Measurements from ENCODE around the gene POLR2H. TPM values are rescaled to one million over a fixed set of nuclear protein-coding genes. Genes with fewer than 3 reads are reported as not detected.
A peak's percentile ranks its signal among the peaks of the same experiment; 100 is the strongest.

The POLR2H gene
- total RNA-seq, 4 donors from 2014 or later, result 74.4 to 206 (median 146) TPM

DNA sequence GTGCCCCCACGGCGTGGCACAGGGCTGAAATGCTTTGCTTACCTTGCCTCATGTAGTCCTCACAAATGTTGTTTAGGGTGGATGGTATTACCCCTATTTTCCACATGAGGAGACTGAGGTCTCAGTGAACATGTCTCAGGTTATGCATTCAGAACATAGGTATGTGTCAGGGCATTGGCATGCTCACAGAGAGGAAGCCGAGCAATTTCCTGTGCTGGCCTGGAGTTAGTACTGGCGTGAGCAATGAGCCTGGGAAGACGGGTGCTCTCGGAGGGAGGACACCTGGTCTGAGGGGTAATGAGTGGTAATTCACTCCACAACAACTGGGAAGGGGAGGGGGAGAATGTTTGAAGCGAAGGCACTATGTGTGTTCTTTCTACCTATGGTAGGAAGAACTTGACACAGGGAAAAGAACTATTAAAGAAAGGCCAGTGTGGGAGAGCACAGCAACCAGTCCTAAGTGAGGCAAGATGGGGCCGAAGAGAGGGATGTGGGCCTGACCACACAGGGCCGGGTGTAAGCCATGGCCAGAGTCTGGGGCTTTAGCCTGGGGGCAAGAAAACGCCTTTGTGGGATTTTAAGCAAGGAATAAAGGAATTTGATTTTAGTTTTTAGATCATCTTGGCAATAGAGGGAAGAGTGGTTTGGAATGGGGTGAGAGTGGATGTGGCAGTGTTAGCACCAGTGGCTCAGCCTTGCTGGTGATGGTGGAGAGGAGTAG is 29.0 kb upstream of the POLR2H start:
- TF ChIP-seq POLR2AphosphoS5 (IDR thresholded peaks at IDR 0.05) (peak in 1 of 3 donors; percentile 16), POLR2A (IDR thresholded peaks at IDR 0.05) (no peak), EP300 (IDR thresholded peaks at IDR 0.05; ENCODE audit: low read depth) (no peak)
- TF ChIP-seq, protein P1, sequence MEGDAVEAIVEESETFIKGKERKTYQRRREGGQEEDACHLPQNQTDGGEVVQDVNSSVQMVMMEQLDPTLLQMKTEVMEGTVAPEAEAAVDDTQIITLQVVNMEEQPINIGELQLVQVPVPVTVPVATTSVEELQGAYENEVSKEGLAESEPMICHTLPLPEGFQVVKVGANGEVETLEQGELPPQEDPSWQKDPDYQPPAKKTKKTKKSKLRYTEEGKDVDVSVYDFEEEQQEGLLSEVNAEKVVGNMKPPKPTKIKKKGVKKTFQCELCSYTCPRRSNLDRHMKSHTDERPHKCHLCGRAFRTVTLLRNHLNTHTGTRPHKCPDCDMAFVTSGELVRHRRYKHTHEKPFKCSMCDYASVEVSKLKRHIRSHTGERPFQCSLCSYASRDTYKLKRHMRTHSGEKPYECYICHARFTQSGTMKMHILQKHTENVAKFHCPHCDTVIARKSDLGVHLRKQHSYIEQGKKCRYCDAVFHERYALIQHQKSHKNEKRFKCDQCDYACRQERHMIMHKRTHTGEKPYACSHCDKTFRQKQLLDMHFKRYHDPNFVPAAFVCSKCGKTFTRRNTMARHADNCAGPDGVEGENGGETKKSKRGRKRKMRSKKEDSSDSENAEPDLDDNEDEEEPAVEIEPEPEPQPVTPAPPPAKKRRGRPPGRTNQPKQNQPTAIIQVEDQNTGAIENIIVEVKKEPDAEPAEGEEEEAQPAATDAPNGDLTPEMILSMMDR (IDR thresholded peaks at IDR 0.05), result no peak
- Histone ChIP-seq H3K4me1 (peaks cover 8 to 13% (median 10%) of the 10 kb centered on the region in 4 donors), H3K27ac (peak overlapping the region in 1 of 4 donors; percentile 13), H3K9me3 (no peaks in the 10 kb centered on the region), H3K27me3 (no peaks in the 10 kb centered on the region), H3K36me3 (peaks cover 0 to 62% (median 26%) of the 10 kb centered on the region in 4 donors), H3K4me3 (no peak overlapping the region)
- 80 to 89% methylated on average over 9 to 10 of the region's 10 CpGs for WGBS, 2 donors (ENCODE audit: low coverage in 1 of 2)
- in situ Hi-C loops (cut with MboI; ENCODE audit: low pct_ligation_motif_present in 1 of 4, low pct_unique_long_range_greater_than_20kb in 1 of 4, low sequenced_read_pairs in 3 of 4), result no loop called here
- intact Hi-C loops (cut with DNase I; ENCODE audit: low total_unique reads), result no loop called here
- DNase-seq, result no peak

DNA sequence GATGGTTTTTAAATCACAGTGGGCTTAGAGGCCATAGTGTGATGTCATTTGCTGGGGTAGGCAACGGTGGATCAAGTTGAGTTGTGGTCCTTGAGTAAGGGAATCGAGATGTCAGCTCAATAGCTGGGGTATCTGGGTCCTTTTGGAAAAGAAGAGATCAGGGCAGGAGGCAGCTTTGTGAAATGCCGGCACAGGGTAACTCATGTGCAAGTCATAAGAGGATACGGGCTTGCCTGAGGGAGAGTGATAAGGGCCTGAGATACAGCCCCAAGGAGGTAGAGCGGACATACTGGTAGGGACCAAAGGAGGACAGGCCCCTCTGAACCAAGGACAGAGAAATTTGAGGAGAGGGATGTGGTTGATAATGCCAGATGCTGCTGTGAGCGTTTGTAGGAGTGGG is 28.3 kb upstream of the POLR2H start:
- 88 to 90% methylated on average over 6 of the region's 6 CpGs for WGBS, 2 donors (ENCODE audit: low coverage in 1 of 2)
- H3K36me3 ChIP-seq, result peaks cover 0 to 55% (median 23%) of the 10 kb centered on the region in 4 donors
- no peaks in the 10 kb centered on the region for H3K27me3 ChIP-seq
- intact Hi-C loops (cut with DNase I; ENCODE audit: low total_unique reads), result no loop called here
- no peak for DNase-seq
- H3K9me3 ChIP-seq, result no peaks in the 10 kb centered on the region
- TF ChIP-seq EP300 (IDR thresholded peaks at IDR 0.05; ENCODE audit: low read depth) (no peak), POLR2A (IDR thresholded peaks at IDR 0.05) (no peak), POLR2AphosphoS5 (IDR thresholded peaks at IDR 0.05) (no peak)
- TF ChIP-seq, protein P1 (IDR thresholded peaks at IDR 0.05), result no peak
- peak overlapping the region in 1 of 4 donors; percentile 13 for H3K27ac ChIP-seq
- H3K4me1 ChIP-seq, result peaks cover 8 to 20% (median 15%) of the 10 kb centered on the region in 4 donors
- no peak overlapping the region for H3K4me3 ChIP-seq
- in situ Hi-C loops (cut with MboI; ENCODE audit: low pct_ligation_motif_present in 1 of 4, low pct_unique_long_range_greater_than_20kb in 1 of 4, low sequenced_read_pairs in 3 of 4), result no loop called here

DNA sequence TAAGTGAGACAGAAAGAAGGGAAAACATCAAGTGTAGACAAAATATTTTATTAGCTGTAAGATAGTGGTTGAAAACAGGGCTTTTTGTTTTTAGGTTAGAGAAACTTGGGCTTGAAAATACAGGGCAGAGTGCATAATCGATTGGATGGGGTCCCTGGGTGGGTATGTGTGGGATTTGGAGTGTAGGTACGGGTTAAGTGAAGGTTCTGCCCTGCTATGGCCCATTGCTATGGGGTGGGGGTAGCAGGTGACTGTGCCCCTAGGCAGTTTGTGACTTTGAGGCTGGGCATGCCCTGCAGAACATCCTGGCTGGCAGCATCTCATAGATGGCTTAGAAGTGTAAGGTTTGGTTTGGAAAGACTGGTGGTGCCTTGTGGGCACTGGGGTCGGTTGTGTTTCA is 27.8 kb upstream of the POLR2H start:
- in situ Hi-C loops (cut with MboI; ENCODE audit: low pct_ligation_motif_present in 1 of 4, low pct_unique_long_range_greater_than_20kb in 1 of 4, low sequenced_read_pairs in 3 of 4) (no loop called here), intact Hi-C loops (cut with DNase I; ENCODE audit: low total_unique reads) (no loop called here)
- Histone ChIP-seq H3K9me3 (no peaks in the 10 kb centered on the region), H3K36me3 (peaks cover 0 to 50% (median 20%) of the 10 kb centered on the region in 4 donors), H3K27me3 (no peaks in the 10 kb centered on the region), H3K27ac (peak overlapping the region in 1 of 4 donors; percentile 97), H3K4me3 (no peak overlapping the region), H3K4me1 (peaks cover 8 to 22% (median 19%) of the 10 kb centered on the region in 4 donors)
- no peak for TF ChIP-seq EP300 (IDR thresholded peaks at IDR 0.05; ENCODE audit: low read depth)
- TF ChIP-seq POLR2A (IDR thresholded peaks at IDR 0.05), result no peak
- TF ChIP-seq POLR2AphosphoS5 (IDR thresholded peaks at IDR 0.05), result no peak
- TF ChIP-seq, protein P1 (IDR thresholded peaks at IDR 0.05), result no peak
- no peak for DNase-seq
- WGBS, 2 donors (ENCODE audit: low coverage in 1 of 2), result 76 to 82% methylated on average over 3 of the region's 3 CpGs

DNA sequence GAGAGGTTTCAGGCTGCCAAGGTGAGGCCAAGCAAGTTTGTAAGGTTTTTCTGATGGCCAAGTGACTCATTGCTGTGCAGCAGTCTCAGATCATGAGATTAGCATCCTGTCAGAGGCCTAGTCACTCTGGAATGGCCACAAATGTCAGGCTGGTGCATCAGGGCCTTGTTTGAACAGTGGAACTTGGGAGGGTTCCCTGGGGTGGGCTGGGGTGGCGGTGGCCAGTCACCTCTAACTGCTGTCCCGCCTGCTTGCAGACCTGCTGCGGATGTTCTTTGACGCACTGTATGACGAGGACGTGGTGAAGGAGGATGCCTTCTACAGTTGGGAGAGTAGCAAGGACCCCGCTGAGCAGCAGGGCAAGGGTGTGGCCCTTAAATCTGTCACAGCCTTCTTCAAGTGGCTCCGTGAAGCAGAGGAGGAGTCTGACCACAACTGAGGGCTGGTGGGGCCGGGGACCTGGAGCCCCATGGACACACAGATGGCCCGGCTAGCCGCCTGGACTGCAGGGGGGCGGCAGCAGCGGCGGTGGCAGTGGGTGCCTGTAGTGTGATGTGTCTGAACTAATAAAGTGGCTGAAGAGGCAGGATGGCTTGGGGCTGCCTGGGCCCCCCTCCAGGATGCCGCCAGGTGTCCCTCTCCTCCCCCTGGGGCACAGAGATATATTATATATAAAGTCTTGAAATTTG is 26.9 kb upstream of the POLR2H start:
- intact Hi-C loops (cut with DNase I; ENCODE audit: low total_unique reads), result no loop called here
- in situ Hi-C loops (cut with MboI; ENCODE audit: low pct_ligation_motif_present in 1 of 4, low pct_unique_long_range_greater_than_20kb in 1 of 4, low sequenced_read_pairs in 3 of 4), result no loop called here
- TF ChIP-seq POLR2A (IDR thresholded peaks at IDR 0.05) (no peak), POLR2AphosphoS5 (IDR thresholded peaks at IDR 0.05) (no peak), EP300 (IDR thresholded peaks at IDR 0.05; ENCODE audit: low read depth) (no peak)
- TF ChIP-seq, protein P1 (IDR thresholded peaks at IDR 0.05), result no peak
- no peak for DNase-seq
- Histone ChIP-seq H3K9me3 (no peaks in the 10 kb centered on the region), H3K36me3 (peaks cover 0 to 41% (median 16%) of the 10 kb centered on the region in 4 donors), H3K27ac (peak overlapping the region; percentile 94 to 99 (median 97)), H3K4me1 (peaks cover 12 to 28% (median 24%) of the 10 kb centered on the region in 4 donors), H3K4me3 (no peak overlapping the region), H3K27me3 (no peaks in the 10 kb centered on the region)
- 84% methylated on average over 15 of the region's 15 CpGs; no CpG with 5 or more reads in 1 of the 2 donors for WGBS, 2 donors (ENCODE audit: low coverage in 1 of 2)

Data from transverse colon (tissue), 4 donors.